A549 (cell line): ENCODE measurements around the gene PNPLA3.

Source experiments
- CEBPB ChIP-seq, 2 experiments: fragments of >200 bp in 1 of 2; sonication (Bioruptor Twin) in 1 of 2; formaldehyde crosslinking in 1 of 2; IDR thresholded peaks; 2 replicates each; pipeline ENCODE4 v1.6.1; 2012 to 2016
- FOSL2 ChIP-seq, 2 experiments: fragments of 450-650 bp in 1 of 2; fragments of >200 bp in 1 of 2; sonication (Bioruptor Twin) in 1 of 2; formaldehyde crosslinking; IDR thresholded peaks; 2 replicates each; pipeline versions ENCODE4 v1.5.0 to v1.6.1; 2016 to 2020; ENCODE audit warnings: mild to moderate bottlenecking in 1 of 2, moderate library complexity in 1 of 2
- MAZ ChIP-seq: fragments of 150-350 bp; IDR thresholded peaks from 2 replicates; pipeline ENCODE4 v1.6.1; 2014; ENCODE audit warnings: antibody characterized with exemption, low read depth, low read length, borderline replicate concordance
- POLR2A ChIP-seq: IDR thresholded peaks from 2 replicates; pipeline ENCODE4 v1.6.1; 2012; ENCODE audit warnings: mild to moderate bottlenecking, low read length

GRCh38 chr22:43991316-43992020, 67.9 kb downstream of the PNPLA3 start:
- TF ChIP-seq POLR2A (no peak), MAZ (no peak), FOSL2 (IDR thresholded peaks at IDR 0.05) (no peak), FOSL2 (CRISPR knock-in tag; IDR thresholded peaks at IDR 0.05) (no peak), CEBPB (IDR thresholded peaks at IDR 0.05) (no peak)
